Adipocyte (in vitro differentiated cells): Measurements from ENCODE around the gene C10orf67.
"Not testable (repeated sequence)": the region's sequence is repeated elsewhere in the genome, so short reads cannot be mapped to it uniquely, and the experiment has no call there.

Experiments used
- DNase-seq: peaks from one replicate; pipeline ENCODE4 v3.0.0-alpha.2; 2015; ENCODE audit warnings: low read depth
- H3K27me3 ChIP-seq: replicated peaks from 2 replicates; pipeline ENCODE4 v1.7.0; 2013; ENCODE audit warnings: mild to moderate bottlenecking, low read length, moderate library complexity; ENCODE audit not compliant: control insufficient read depth, insufficient read depth
- H3K36me3 ChIP-seq: 2 replicates; pipeline ENCODE4 v1.7.0; 2013; ENCODE audit warnings: low read length, mild to moderate bottlenecking, moderate library complexity; ENCODE audit not compliant: control insufficient read depth, insufficient read depth, severe bottlenecking
- H3K4me1 ChIP-seq: 2 replicates; pipeline ENCODE4 v1.7.0; 2013; ENCODE audit warnings: mild to moderate bottlenecking, low read length, moderate library complexity; ENCODE audit not compliant: control insufficient read depth, insufficient read depth
- H3K4me3 ChIP-seq: 2 replicates; pipeline ENCODE4 v1.7.0; 2013; ENCODE audit warnings: mild to moderate bottlenecking, low read length, moderate library complexity
- H3K9ac ChIP-seq: 2 replicates; pipeline ENCODE4 v1.7.0; 2013; ENCODE audit warnings: mild to moderate bottlenecking, low read length, moderate library complexity
- H3K9me3 ChIP-seq: 2 replicates; pipeline ENCODE4 v1.7.0; 2013; ENCODE audit warnings: mild to moderate bottlenecking, low read length, moderate library complexity; ENCODE audit not compliant: control insufficient read depth

The C10orf67 gene

DNA sequence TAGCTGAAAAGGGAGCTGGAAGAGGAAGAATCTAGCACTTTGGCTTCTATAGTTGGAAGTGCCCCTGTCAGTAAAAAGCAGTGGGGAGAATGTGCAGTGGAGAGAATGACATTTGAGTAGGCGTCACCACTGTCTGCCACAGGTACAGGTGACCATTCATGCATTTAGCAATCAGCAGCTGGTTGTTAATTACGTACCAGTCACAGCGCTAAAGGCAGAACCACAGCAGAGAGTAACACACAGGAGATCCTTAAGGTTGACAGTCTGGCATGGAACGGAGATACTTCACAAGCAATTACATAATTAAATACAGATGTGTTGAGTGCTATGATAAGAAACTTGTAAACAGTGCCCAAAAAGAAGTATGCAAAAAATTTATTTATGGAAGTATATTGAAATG is 24.8 kb downstream of the C10orf67 start:
- Histone ChIP-seq H3K36me3 (no peaks in the 10 kb centered on the region), H3K4me3 (no peak overlapping the region), H3K27me3 (no peaks in the 10 kb centered on the region)

DNA sequence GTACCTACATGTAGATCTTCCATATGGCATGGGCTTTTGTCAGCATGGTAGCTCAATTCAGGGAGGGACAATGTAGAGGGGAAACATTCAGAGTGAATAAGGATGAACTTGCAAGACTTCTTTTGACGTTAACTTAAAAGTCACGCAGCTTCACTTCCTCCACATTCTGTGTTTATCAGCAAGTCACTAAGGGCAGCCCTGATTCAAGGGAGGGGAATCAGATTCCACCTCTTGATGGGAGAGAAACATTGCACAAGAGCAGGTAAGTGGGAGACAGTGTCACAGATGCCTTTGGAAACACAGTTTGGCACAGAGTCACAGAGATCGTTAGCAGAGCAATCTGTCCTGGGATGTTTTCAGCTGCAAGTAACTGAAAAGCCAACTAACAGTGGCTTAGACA is 26.2 kb downstream of the C10orf67 start:
- no peaks in the 10 kb centered on the region for H3K36me3 ChIP-seq
- H3K4me1 ChIP-seq = no peaks in the 10 kb centered on the region
- DNase-seq = no peak
- H3K27me3 ChIP-seq = peaks cover 3% of the 10 kb centered on the region
- no peak overlapping the region for H3K4me3 ChIP-seq
- H3K9ac ChIP-seq = no peak overlapping the region
- H3K9me3 ChIP-seq = peaks cover 4% of the 10 kb centered on the region

More for the DNA sequence above, 24.8 kb downstream of the C10orf67 start:
- Histone ChIP-seq H3K9me3 (peaks cover 4% of the 10 kb centered on the region), H3K9ac (no peak overlapping the region), H3K4me1 (no peaks in the 10 kb centered on the region)
- DNase-seq = no peak

DNA sequence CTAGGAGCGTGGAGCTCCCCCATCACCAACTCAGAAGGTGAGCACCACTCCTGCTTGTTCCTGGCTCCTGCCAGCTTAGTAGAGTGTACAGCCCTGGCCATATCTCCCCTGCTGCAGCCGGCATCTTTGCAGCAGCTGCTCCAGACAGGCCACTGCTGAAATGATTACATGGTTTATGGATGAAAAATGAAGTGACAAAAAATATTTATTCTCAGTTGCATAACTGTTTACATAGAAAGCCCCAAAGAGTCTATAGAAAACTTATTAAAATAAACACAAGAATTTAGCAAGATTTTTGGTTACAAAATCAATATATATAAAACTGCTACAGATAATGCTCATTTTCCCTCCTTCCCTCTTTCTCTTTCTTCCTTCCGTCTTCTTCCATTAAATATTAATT is 27.2 kb downstream of the C10orf67 start:
- H3K36me3 ChIP-seq = no peaks in the 10 kb centered on the region

DNA sequence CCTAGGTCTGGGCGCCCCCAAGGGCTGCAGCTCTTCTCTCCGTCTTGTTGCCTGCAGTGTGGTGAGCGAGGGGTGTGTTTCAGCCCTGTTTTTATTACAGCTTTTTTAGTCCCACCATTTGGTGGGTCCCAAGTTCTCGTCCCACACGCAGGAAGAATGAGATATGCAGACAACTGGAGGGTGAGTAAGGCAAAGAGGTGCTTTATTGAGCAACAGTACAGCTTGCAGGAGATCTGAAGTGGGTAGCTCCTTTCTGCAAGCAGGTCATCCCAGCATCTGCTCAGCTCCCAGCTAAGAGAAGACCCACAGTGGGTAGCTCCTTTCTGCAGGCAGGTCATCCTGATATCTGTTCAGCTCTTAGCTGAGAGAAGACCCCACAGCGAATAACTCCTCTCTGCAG is 28.2 kb downstream of the C10orf67 start:
- Histone ChIP-seq H3K36me3 (no peaks in the 10 kb centered on the region), H3K27me3 (peaks cover 5% of the 10 kb centered on the region), H3K4me3 (no peak overlapping the region), H3K9me3 (peaks cover 4% of the 10 kb centered on the region), H3K4me1 (no peaks in the 10 kb centered on the region), H3K9ac (no peak overlapping the region)
- DNase-seq = no peak

More for the DNA sequence above, 27.2 kb downstream of the C10orf67 start:
- Histone ChIP-seq H3K9me3 (peaks cover 4% of the 10 kb centered on the region), H3K4me1 (no peaks in the 10 kb centered on the region), H3K9ac (no peak overlapping the region), H3K27me3 (peaks cover 5% of the 10 kb centered on the region), H3K4me3 (no peak overlapping the region)
- DNase-seq = no peak

DNA sequence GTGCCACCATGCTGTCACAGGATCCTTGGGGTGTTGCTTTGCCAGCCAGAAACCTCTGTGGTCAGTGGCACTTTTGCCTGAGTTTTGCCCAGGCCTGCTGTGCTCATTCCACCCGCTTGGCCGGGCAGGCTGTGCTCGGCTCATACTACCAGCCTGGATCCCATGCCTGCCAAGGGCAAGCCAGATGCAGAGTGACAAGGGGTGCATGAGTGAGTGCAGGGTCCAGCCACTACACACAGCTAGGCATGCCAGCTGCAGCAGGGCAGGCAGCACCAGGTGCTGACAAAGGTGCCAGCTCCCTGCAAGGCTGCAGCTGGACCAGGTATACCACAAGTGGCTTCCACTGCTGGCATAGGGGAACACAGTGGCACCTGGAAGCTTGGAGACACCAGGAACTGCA is 28.6 kb downstream of the C10orf67 start:
- DNase-seq = no peak
- H3K36me3 ChIP-seq = no peaks in the 10 kb centered on the region
- peaks cover 4% of the 10 kb centered on the region for H3K9me3 ChIP-seq
- peaks cover 5% of the 10 kb centered on the region for H3K27me3 ChIP-seq
- H3K4me1 ChIP-seq = no peaks in the 10 kb centered on the region
- H3K4me3 ChIP-seq = no peak overlapping the region
- no peak overlapping the region for H3K9ac ChIP-seq

DNA sequence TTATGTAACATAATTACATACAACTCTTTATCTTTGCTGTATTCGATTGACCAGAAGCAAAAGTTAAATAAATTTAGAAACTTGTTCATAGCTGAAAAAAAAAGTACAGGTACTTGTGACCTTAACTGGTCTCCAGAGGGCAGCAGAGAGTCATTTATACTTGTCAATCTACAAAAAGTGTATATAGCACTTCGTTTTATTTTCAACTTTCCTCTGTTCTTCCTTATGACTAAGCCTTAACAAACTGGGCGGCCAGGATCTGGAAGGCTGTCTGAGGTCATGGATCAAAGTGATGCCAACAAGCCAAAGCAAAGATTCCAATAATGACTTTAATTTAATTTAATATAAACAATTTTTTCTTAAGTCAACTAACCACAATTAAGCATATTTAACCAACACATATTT is 29.8 kb downstream of the C10orf67 start:
- H3K4me3 ChIP-seq = no peak overlapping the region
- DNase-seq = peak; percentile 92

DNA sequence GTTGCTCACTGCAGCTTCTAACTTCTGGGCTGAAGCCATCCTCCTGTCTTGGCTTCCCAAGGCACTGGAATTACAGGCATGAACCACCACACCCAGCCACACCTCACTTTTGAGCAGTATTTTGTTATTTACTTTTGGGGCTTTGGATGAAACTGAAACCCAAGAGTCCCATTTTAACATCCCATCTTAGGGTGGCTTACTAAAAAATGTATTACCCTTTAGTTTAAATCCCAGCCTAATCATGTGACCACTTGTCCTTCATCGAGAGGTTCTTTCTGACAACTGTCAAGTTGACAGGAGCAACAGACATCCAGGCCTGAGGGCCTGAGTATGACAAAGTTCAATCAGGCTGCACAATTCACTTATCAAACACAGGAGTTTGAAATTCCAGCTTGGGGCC is 33.6 kb downstream of the C10orf67 start:
- H3K4me1 ChIP-seq = no peaks in the 10 kb centered on the region
- no peaks in the 10 kb centered on the region for H3K9me3 ChIP-seq
- no peak overlapping the region for H3K9ac ChIP-seq
- H3K36me3 ChIP-seq = no peaks in the 10 kb centered on the region
- H3K4me3 ChIP-seq = no peak overlapping the region
- peaks cover 5% of the 10 kb centered on the region for H3K27me3 ChIP-seq
- no peak for DNase-seq

More for the DNA sequence above, 29.8 kb downstream of the C10orf67 start:
- Histone ChIP-seq H3K9ac (no peak overlapping the region), H3K36me3 (no peaks in the 10 kb centered on the region), H3K9me3 (peaks cover 4% of the 10 kb centered on the region), H3K27me3 (peaks cover 5% of the 10 kb centered on the region), H3K4me1 (no peaks in the 10 kb centered on the region)

DNA sequence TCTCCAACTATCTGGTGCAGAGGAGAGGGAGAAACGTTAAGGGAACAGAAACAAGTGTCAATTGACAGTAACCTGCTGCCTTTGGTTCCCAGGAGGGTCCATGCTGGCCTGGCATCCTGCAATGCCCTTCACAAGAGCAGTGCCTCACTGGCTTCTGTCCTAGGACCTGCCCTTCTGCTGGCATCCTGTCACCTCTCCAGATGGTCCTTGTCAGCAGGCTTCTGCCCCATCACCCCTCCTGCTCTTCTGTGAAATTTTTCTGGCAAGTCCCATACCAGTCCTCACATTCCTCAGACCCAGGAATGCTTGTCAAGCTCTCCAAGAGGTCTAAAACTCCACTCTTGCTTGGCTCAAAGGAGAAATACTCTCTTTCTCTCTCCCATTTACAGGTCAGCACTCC is 34.2 kb downstream of the C10orf67 start:
- H3K9me3 ChIP-seq = no peaks in the 10 kb centered on the region
- H3K27me3 ChIP-seq = peaks cover 5% of the 10 kb centered on the region
- peak; percentile 29 for DNase-seq
- H3K4me1 ChIP-seq = no peaks in the 10 kb centered on the region
- no peaks in the 10 kb centered on the region for H3K36me3 ChIP-seq
- no peak overlapping the region for H3K4me3 ChIP-seq
- H3K9ac ChIP-seq = no peak overlapping the region

DNA sequence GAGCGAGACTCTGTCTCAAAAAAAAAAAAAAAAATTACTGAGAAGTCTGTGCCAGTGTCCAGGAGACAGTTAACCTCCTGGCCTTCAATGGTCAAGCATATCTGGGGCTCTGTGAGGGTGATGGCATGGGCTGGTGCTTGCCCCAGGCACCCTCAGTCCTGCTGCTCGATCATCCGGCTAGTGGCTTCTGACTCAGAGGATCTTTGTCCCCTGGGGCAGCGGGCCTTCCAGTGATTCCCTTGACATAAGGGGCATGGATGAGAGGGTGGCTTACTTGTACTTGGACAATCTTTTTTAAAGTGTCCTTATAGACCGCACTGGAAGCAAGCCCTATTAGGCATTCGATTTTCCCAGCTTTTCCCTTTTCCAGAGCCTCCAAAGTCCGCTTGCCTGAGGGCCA is 44.6 kb downstream of the C10orf67 start:
- not testable (repeated sequence) for DNase-seq, H3K9ac ChIP-seq, H3K36me3 ChIP-seq, H3K9me3 ChIP-seq, H3K4me3 ChIP-seq, H3K4me1 ChIP-seq
- peaks cover 13% of the 10 kb centered on the region for H3K27me3 ChIP-seq

DNA sequence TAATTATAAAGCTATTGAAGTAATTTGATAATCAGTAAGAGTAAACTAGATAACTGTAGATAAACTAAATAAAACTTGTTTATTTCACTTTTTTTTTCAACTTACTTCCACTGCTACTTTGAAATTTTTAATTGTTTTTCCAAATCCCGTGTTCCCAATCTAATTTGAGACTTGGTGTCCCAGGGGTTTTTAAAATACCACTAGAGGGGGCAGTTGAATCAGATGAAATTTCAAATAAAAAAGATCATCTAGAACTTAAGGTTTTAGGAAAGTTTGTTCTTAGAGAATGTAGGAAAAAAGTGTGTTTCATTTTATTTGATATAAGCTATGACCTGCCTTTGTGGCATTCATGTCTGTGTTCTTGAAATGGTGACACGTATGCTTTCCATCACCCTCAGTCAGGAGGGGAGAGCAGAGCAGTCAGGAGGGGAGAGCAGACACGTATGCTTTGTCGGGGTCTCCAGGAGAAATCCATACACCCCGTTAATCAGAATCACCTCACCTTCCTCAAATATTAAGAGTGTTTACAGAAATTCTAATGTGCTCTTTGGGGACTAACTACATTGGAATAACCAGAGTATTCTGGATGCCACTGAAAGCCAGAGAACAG is 49.9 kb downstream of the C10orf67 start:
- H3K27me3 ChIP-seq = peaks cover 23% of the 10 kb centered on the region
- H3K4me1 ChIP-seq = no peaks in the 10 kb centered on the region
- peak; percentile 57 for DNase-seq
- no peaks in the 10 kb centered on the region for H3K36me3 ChIP-seq
- no peak overlapping the region for H3K4me3 ChIP-seq
- no peaks in the 10 kb centered on the region for H3K9me3 ChIP-seq
- H3K9ac ChIP-seq = no peak overlapping the region

DNA sequence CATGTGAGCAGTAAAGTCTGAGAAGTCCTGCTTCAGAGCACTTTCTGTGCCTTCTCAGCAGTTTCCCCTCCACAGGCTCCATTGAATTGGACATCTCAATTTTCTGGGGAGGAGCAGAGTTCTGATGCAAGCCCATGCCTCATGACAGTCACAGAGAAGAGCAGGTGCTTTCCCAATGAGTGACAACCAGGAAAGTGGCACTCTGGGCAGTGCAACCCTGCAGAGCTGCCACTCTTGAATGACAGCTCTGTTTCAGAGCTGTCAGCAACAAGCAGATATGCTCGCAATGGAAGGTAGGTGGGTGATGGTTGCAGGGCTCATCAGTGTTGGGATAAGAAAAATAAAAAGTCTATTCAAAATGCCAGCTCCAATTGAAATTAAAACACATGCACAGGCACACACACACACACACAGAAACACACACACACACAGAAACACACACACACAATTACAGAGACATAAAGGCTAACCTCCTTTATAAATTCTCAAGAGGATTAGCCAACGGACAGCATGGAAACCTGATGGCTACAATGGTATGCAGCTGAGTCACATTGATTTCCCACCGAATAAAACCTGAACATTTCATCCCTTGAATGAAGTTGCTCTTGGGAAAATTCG is 50.5 kb downstream of the C10orf67 start:
- peaks cover 23% of the 10 kb centered on the region for H3K27me3 ChIP-seq
- H3K4me3 ChIP-seq = no peak overlapping the region
- no peaks in the 10 kb centered on the region for H3K9me3 ChIP-seq
- no peaks in the 10 kb centered on the region for H3K4me1 ChIP-seq
- H3K9ac ChIP-seq = no peak overlapping the region
- DNase-seq = no peak
- no peaks in the 10 kb centered on the region for H3K36me3 ChIP-seq
